HL-60 (cell line): ENCODE measurements around the gene HLA-F.

Experiments used
- DNase-seq, 2 experiments: peaks; one replicate each; pipeline ENCODE4 v3.0.0-alpha.2; 2010 to 2020; ENCODE audit warnings: low read depth in 1 of 2, low spot score in 1 of 2
- H3K27ac ChIP-seq: fragments of 250-450 bp; sonication (Bioruptor Pico); replicated peaks from 2 replicates; pipeline ENCODE4 v1.5.1; 2020; ENCODE audit warnings: mild to moderate bottlenecking, moderate library complexity
- H3K27me3 ChIP-seq: fragments of 250-450 bp; sonication (Bioruptor Pico); 2 replicates; pipeline ENCODE4 v1.5.1; 2021; ENCODE audit warnings: mild to moderate bottlenecking, moderate library complexity; ENCODE audit not compliant: insufficient read depth, poor library complexity, severe bottlenecking
- H3K4me3 ChIP-seq: replicated peaks from 2 replicates; pipeline ENCODE4 v1.5.1; 2011; ENCODE audit warnings: mild to moderate bottlenecking, control low read depth, low read length; ENCODE audit not compliant: insufficient read depth
- CTCF ChIP-seq: IDR thresholded peaks from one replicate; pipeline ENCODE4 v1.5.1; 2011; ENCODE audit warnings: low read length, control low read depth, inconsistent platforms; ENCODE audit not compliant: insufficient read depth
- GABPA ChIP-seq: IDR thresholded peaks from 2 replicates; pipeline ENCODE4 v1.6.1; 2012; ENCODE audit warnings: low read depth
- POLR2AphosphoS5 ChIP-seq: IDR thresholded peaks from 2 replicates; pipeline ENCODE4 v1.6.1; 2012; ENCODE audit warnings: low read depth
- REST ChIP-seq: IDR thresholded peaks from 2 replicates; pipeline ENCODE4 v1.6.1; 2012; ENCODE audit warnings: low read depth; ENCODE audit not compliant: insufficient replicate concordance
- SPI1 ChIP-seq: IDR thresholded peaks from 2 replicates; pipeline ENCODE4 v1.6.1; 2012; ENCODE audit warnings: low read depth, mild to moderate bottlenecking, borderline replicate concordance

Gene HLA-F

GRCh38 chr6:29749668-29750067, 26.4 kb downstream of the HLA-F start:
- TF ChIP-seq REST, result no peak
- no peak for TF ChIP-seq GABPA
- no peak for TF ChIP-seq SPI1
- no peak for TF ChIP-seq POLR2AphosphoS5
- TF ChIP-seq CTCF, result no peak
- H3K27me3 ChIP-seq, result peaks cover 25% of the 10 kb centered on the region
- no peak overlapping the region for H3K27ac ChIP-seq
- H3K4me3 ChIP-seq, result no peak overlapping the region
- DNase-seq, result no peak

GRCh38 chr6:29750709-29751108, 27.5 kb downstream of the HLA-F start:
- Histone ChIP-seq H3K4me3 (no peak overlapping the region), H3K27ac (no peak overlapping the region), H3K27me3 (peaks cover 26% of the 10 kb centered on the region)
- TF ChIP-seq SPI1, result no peak
- TF ChIP-seq GABPA, result no peak
- no peak for TF ChIP-seq CTCF
- no peak for TF ChIP-seq REST
- TF ChIP-seq POLR2AphosphoS5, result no peak
- DNase-seq, result no peak

- DNase-seq, result no peak
- H3K4me3 ChIP-seq, result no peak overlapping the region
- no peak overlapping the region for H3K27ac ChIP-seq
- peaks cover 26% of the 10 kb centered on the region for H3K27me3 ChIP-seq
- TF ChIP-seq GABPA (no peak), CTCF (no peak), REST (no peak), SPI1 (no peak), POLR2AphosphoS5 (no peak)
These were observed 28.2 kb downstream of the HLA-F start for GRCh38 chr6:29751480-29751879.
